Inferior parietal cortex (tissue), 1 donor: ENCODE measurements around the gene ATXN2.
"Not testable (repeated sequence)": the region's sequence is repeated elsewhere in the genome, so short reads cannot be mapped to it uniquely, and the experiment has no call there.

Experiments
- DNase-seq: peaks from one replicate; pipeline ENCODE4 v3.0.0-alpha.2; 2016; ENCODE audit errors: extremely low spot score

The ATXN2 gene

DNA sequence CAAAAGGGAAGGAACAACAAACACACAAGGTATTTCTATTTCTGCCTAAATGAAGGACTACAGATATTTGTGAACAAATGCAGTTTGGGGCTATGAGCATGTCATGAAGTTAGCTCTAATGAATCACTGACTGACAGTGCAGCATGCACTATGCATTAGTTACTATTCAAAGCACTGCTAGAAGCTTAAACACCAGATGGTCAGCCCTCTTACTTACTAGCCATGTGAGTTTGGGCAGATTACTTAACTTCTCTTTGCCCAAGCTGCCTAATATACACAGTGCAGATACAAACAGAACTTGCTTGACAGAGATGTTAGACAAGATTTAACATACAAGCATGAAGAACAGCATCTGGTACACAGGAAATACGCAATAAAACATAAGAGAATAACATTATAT, 96.0 kb downstream of the ATXN2 start:
- peak; percentile 27 for DNase-seq

DNA sequence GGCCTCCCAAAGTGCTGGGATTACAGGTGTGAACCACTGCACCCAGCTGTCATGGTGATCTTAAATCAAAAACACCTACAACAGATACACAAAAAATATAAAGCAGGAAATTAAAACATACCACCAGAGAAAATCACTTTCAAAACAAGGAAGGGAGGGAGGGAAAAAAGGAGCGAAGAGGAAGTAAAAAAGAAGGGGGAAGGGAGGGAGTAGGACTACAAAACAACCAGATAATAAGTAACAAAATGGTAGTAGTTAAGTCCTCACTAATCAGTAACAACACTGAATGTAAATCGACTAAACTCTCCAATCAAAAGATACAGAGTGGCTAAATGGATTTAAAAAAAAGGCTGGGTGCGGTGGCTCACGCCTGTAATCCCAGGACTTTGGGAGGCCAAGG, 104.4 kb downstream of the ATXN2 start:
- no peak for DNase-seq

DNA sequence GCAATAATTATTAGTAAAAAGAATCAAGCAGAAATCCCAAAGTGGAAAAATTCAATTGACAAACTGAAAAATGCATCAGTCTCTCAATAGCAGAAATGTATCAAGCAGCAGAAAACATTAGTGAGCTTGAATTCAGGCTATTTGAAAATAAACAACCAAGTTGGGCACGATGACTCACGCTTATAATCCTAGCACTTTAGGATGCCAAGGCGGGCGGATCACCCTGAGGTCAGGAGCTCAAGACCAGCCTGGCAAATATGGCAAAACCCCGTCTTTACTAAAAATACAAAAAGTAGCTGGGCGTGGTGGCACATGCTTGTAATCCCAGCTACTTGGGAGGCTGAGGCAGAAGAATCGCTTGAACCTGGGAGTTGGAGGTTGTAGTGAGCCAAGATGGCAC, 106.1 kb downstream of the ATXN2 start:
- not testable (repeated sequence) for DNase-seq

DNA sequence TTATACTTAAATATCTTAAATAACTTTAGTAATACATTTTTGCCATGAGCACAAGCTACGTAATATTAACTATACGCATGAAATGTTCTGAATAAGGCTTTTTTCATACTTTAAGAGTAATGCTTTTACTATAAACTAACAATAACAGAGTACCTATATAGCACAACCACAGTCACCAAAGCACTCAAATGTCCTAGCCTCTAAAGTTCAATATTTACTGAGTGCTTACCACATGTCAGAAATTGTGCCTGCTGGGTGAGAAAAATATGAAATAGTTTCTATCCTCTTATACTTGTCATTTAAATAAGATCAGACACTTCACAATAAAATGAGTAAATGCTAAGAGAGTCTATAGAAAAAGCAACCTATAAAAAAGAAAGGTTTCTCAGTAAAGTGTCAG, 110.3 kb downstream of the ATXN2 start:
- no peak for DNase-seq

DNA sequence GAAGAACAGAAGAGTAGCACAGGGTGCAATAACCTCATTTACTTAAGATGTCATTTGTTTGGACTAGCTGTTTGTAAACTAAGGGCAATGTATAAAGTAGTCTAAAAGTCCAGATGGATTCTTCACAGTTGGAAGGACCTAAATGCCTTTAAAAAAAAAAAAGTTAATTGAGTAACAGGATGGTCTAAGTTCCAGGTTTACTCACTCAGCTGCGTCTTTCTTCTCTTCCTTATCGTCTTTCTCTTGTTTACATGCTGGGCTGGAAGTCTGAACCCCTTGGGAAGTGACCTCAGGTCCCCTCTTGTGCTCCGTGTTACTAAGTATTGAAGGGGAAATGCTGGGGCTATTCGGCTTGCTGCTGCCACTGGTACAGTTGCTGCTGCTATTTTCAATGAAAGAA, 110.8 kb downstream of the ATXN2 start:
- no peak for DNase-seq

DNA sequence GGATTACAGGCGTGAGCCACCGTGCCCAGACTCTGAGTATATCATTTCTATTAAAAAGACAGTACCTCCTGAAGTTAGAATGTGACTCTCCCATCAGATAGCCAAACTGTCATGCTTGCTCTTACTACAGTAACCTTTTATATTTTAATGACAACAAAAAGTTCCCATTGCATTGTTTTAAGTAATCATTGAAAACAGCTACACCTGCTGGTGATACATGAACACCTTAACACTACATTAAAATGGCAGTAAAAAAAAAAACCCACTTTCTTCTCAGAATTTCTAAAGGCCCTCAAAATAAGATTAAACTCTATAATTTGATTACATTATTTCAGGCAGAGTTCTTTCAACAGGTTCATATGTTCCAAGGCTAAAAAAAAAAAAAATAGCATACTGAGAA, 116.7 kb downstream of the ATXN2 start:
- DNase-seq: no peak

DNA sequence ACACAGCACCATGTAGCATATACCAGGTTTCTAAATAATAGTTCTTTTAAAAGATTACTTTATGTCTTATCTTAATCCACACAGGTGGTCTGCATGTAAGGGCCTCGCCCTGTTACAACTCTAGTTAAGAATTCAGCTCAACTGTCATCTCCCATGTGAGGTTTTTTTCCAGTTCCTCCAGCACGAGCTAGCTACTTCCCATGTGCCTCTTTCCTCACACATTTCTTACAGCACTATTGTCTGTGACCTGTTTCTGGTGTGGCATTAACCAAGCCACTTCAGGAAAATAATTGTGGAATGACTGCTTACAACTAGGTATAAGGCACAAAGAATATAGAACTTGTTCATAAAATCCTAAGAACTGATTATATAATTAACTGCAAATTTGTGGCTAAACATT, 127.9 kb downstream of the ATXN2 start:
- no peak for DNase-seq

DNA sequence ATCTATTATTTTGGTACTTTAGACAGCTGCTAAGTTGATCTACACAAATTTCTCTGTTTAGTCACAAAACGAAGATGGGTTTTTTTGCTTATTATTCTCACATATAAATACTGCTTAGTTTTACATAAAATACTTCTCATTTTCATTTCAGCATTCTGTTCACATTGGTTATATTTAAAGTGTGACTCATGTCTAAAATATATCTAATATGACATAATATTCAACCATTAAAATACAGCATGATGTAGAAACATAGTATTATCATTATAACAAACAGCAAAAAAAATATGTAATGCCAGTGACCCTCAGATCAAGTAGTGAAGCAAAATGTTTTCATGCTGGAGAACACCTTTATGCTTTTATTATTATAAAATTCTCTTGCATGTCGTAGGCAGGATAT, 129.7 kb downstream of the ATXN2 start:
- no peak for DNase-seq

DNA sequence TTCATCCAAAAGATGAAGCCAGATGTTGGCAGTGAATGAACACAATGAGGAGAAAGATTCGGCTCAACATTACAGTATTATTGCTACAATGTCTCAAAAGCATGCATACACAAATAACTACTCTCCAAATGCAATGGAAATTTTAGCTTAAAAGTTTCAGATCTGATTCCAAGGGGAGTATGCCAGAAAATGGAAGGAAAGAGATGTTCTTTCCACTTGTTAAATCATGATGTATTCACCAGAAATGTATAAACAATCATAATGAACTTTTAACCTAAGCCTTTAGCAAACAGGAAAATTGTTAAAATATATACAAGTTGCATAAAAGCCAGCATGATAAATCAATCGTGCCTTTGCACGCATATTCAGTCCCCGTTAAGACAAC, 131.3 kb downstream of the ATXN2 start:
- no peak for DNase-seq

DNA sequence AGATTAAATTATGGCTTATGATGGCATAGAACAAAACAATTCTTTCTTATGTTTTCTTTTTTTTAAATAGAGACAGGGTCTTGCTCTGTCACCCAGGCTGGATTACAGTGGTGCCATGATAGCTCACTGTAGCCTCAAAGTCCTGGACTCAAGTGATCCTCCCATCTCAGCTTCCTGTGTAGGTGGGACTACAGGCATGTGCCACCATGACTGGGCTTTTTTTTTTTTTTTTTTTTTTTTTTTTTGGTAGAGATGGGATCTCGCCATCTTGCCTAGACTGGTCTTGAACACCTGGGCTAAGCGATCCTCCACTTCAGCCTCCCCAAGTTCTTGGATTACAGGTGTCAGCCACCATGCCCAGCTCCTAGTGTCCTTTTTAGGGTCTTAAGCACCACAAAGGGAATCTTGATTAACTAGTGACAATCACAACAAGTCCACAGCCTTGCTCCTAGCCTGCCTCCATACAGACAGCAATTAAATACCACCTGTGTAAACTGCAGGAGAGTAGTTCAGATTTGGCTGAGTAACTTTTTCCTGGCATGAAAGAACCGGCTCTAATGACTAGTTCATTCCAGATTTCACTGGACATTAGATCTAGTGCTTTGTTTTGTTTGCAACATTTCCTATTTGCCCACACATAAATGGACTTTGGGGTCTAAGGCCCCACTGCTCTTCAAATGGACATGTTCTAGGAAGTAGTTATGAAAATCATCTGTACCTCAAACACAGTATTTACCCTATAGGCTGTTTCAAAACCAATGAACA, 131.8 kb downstream of the ATXN2 start:
- no peak for DNase-seq

DNA sequence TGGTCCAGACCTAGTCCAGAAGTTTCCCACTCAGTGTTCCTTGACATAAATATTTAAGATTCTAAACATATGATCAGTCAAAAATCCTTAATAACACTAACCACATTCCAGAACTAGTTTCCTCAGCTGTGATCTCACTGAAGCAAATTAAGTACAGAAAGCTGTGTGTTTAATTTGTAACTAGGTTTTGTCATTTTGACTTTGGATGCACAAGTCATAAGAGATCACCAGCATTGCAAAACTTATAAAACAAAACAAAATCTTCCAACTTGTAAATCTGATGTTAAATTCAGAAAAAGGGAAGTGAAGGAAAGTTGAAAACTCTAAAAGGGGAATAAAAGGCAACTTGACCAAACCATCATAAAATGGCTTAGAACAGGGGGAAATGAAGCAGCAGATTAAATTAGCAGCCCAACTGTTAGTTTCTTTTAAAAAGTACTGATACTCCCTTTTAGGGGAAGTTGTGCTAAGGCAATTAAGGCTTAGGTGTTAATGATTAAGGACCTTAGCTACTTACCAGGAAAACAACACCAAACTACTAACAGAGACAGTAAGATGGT, 136.8 kb downstream of the ATXN2 start:
- no peak for DNase-seq

DNA sequence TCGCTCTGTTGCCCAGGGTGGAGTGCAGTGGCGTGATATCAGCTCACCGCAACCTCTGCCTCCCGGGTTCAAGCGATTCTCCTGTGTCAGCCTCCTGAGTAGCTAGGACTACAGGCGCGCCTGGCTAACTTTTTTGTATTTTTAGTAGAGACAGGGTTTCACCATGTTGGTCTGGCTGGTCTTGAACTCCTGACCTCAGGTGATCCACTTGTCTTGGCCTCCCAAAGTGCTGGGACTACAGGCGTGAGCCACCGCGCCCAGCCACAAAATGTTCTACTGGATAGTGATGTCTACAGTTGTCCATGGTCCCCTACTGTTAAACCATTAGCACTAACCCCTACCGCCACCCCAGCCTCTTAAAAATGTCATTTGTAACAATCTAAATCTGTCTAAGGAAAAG, 139.0 kb downstream of the ATXN2 start:
- not testable (repeated sequence) for DNase-seq

DNA sequence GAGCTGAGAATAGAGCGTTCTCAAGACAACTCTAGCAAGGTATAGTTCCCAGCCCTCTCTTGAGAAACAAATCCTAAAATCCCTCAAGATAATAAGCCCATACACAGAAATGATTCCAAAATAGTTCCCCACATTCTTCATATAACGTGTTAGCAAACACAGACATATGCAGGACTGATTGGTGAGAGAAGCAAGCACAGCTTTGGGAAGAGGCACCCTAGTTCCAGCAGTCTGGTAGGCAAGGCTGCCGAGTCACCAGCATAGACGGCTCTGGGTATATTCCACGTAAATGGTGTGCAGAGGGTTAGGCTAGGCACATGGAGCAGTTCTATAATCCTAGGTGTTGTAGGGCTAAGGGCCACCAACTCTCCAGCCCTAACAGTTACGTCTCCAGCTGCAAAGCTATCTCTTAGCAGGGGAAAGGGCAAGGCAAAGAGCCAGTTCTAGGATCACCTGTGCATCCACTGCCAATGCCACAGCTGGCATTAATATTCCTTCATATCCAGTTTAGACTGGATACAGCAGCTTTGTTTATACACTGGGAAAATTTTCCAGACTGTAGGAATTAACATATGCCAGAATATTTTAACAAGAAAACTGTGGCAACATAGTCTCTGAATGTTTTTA, 140.5 kb downstream of the ATXN2 start:
- DNase-seq: no peak

DNA sequence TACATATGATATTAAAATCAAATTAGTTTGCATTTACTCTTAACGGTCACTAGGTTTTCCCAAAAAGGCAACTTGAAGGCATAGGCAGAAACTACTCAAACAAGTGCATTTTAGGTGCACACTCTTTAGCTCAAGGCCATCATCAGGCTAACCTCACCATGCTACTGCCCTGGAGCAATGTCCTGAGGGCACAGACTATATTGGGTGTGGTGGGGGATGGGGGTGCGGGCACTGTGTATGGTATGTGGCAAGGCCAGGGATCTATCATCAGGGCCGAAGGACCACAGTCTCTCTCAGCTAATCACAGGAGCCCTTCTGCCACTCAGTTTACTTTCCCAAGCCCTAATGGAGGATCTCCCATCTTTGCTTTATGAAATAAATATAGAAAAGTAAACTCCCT, 141.5 kb downstream of the ATXN2 start:
- no peak for DNase-seq

DNA sequence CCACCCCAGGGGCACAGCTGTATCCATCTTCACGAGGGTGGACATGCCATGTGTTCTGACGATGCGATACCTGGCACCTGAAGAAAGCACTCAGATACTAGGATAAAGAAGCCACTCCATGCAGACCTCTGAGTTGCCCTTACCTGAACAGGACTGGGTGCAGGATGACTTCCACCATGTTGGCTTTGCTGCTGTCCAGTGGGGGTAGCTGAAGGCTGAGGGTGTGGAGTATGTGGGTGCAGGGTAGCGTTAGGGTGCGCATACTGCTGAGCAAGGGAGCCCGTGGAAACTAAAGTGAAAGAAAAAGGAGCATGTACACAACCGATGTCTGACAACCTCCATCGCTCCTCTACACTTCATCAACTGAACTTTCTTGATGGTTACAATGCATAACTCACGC, 142.0 kb downstream of the ATXN2 start:
- no peak for DNase-seq

DNA sequence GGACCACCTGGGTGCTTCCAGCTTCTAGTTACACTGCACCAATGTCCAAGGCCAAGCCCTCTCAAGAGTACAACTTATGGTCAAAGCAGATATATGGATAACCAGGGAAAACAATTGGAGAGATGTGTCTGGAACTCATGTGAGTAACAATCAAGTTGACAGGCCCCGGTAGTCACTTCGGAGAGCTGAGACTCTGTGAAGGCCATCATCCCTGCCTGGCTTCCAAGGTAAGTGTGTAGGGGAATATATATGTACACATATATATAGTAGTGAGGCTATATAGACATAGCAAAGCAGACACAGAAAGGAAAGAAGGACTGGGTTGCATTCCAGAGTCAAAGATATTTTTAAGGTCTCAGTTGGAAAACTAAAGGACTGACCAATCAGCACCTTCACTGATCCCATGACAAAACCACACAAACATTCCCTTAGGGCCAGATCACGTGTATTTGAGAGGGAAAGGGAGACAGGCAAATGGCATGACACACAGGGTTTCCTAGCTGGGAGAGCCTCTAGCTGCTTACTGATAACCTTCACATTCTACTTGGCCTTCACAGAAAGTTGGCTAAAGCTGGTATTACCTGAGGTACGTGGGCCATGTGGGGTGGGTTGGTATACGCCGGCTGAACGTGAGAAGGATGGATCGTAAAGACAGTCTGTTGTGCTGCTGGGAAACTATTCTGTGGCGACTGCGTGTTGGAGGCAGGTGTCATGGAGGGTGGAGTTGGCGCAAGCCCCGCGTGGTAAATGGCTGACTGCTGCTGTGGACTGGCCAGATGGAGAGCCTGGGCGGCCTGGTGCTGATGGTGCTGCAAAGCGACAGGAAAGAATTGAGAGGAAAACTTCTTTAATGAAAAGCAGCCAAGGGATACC, 143.4 kb downstream of the ATXN2 start:
- DNase-seq: no peak

DNA sequence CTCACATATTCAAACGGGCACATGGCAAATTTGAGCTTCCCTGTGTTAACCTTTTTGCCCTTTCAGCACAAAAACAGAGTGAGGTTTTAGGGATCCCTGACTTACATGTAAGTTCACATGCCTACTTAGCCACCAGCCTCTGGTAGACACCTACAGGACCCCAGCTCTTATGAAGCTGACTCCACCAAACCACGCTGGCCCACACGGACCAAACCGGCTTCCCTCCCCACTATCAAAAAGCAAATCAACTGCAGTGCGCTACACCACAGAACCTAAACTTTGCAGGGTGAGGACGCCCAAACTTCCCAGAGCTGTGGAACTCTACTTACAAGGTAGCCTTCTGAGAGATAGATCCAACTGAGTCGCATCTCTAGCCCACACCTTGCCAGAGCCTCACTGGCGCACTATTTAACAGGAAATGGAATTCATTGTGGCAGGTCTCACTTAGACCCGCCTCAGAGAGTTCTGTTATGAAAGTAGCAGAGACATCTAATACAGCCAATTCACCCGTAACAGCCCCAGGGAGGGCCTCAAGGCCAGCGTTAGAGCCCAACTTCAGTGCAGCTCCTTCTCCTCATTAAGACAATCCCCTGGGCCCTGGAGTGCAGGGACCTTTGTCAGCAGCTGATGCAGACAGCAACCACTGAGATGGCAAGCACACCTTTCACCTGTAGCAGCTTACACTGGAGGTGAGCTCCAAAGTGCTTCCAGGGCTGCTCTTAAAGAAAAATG, 144.2 kb downstream of the ATXN2 start:
- no peak for DNase-seq

DNA sequence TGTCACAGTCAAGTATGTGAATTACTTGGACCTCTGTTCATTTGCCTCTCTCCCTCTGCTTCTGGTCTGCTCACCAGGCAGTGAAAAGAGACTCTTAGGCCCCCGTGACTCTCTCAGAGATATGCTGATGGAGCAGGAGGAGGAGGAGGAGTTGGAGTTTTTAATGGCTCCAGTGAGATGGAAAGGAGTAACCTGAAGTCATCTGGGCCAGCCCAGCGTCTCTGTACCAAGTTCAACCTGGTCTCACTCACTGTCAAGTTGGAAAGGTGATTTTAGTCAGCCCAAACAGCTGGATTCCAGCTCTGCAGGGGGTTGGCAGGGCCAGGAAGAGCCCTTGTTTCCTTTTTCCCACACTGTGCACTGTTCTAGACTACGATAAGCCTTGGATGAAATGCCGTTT, 144.8 kb downstream of the ATXN2 start:
- DNase-seq: no peak

DNA sequence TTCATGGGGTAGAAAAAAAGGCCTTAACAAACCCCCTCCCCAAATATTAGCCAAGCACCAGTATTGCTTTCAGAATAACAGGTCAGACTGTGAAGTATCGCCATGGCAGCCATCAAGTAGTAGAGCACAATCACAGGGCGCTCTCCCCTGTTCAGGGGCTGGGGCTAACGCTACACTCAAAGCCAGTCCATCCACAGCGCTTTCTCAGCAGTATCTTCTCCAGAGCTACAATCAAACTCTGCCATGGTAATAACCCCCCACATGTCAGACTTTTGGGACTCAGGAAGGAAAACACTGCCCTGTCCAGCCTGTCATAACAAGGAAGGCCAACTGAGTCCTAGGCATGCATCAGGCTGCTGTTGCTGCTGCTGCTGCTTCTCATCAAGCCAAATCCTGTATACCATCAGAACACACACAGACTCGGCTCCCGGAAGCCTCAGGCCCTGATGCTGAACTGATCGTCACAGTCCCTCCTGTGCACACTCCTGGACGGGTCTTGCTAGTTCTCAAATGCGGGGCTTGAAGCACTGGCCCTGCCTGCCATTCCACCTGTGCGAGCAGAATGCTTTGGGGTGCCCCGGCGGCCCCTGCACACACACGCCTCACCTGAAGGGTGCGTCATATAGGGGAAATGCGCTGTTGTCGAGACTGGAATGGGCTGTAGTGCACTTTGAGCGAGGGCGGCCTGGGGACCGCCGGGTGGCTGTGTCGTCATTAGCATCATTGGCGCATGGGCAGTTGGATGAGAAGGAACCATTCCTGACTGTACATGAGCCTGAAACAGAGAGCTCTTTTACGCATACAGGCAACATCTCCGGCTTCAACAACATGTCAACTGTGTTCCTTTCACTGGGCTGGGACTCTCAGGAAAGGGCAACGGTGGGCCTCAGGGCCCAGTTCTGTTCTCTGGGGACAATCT, 145.8 kb downstream of the ATXN2 start:
- DNase-seq: no peak

DNA sequence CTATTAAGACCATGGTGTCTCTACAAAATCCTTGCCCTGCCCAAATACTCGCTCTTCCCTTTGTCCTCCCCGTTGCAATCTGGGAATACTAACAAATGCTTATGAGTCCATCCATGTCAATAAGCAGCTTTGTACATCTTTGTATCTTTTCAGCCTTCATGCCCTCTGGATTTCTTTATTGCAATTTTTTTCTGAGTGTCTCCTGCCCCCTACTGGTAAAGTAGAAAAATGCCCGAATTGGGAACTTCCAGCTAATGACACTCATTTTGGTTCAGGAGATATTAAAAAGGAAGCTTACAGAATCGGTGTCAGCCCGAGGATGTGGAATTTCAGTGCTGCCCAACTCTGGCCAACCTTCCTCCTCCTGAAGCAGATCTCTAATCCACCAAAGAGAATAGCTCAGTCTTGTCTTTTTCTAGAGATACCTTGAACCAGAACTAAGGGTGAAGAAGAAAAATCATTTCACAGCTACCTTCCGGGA, 147.4 kb downstream of the ATXN2 start:
- DNase-seq: peak; percentile 84

DNA sequence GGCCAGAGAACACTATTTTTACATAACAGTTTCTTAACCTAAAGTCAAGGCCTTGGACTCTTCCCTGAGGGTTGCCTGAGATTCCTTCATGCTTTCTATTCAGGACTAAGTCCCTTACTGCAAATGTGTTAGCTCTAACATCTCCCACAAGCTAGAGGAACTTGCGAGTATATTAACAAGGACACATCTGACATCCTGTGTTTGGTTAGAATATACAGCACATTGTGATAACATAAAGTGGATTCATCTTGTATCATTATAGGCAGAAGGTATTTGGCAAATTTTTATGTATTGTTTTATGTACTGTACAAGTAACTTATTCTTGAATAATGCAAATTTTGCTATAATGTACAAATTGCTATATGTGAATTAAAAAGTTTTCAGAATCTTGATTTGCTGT, 147.9 kb downstream of the ATXN2 start:
- no peak for DNase-seq
